Measurements from ENCODE around the gene ATAD3A. TPM values are rescaled to one million over a fixed set of nuclear protein-coding genes. Genes with fewer than 3 reads are reported as not detected.

The ATAD3A gene
- polyA plus RNA-seq, 1 of the 3 experiments (the other 2 are of a cell fraction): 40.2 TPM

GRCh38 chr1:1548591-1548990 is 36.6 kb downstream of the ATAD3A start:
- no peaks in the 10 kb centered on the region for H3F3A ChIP-seq (replicated peaks; ENCODE audit: insufficient read depth)
- no peak overlapping the region for H2AFZ ChIP-seq (ENCODE audit: low read depth)
- H3K79me2 ChIP-seq (ENCODE audit: insufficient read depth): peaks cover 50% of the 10 kb centered on the region
- H3K36me3 ChIP-seq (replicated peaks in 1 of 2; ENCODE audit: control insufficient read depth in 1 of 2, insufficient read depth in 2 of 2, low read length in 1 of 2): peaks cover 0 to 13% of the 10 kb centered on the region in 2 experiments
- H3K9me3 ChIP-seq: no peaks in the 10 kb centered on the region
- ChIA-PET CTCF (no interaction called here), POLR2A (interaction anchor here (0.6 kb wide), 1 partner anchor 22 kb away, joined by 5 read pairs; no protein-coding TSS in a partner anchor)
- H3K4me2 ChIP-seq: no peak overlapping the region
- no peaks in the 10 kb centered on the region for H3K9me2 ChIP-seq
- no peak for DNase-seq
- no peak overlapping the region for H3K4me3 ChIP-seq (ENCODE audit: low read depth in 2 of 2, low read length in 1 of 2)
- no peak for TF ChIP-seq CHD2 (IDR thresholded peaks at IDR 0.05; ENCODE audit: low read length, partially characterized antibody)
- TF ChIP-seq EP300 (IDR thresholded peaks at IDR 0.05; ENCODE audit: borderline replicate concordance in 1 of 2, low read depth in 1 of 2, low read length in 1 of 2): no peak
- H3K27ac ChIP-seq (ENCODE audit: low read depth in 2 of 2, low read length in 1 of 2): no peak overlapping the region
- WGBS (ENCODE audit: low lambda C conversion rate): 83% methylated on average over 6 of the region's 14 CpGs
- no peak overlapping the region for H3K9ac ChIP-seq
- peaks cover 11% of the 10 kb centered on the region; the same call in 1 of the 2 replicates for H4K20me1 ChIP-seq (ENCODE audit: insufficient read depth)
- H3K27me3 ChIP-seq (ENCODE audit: insufficient read depth): no peaks in the 10 kb centered on the region
- peaks cover 0 to 13% of the 10 kb centered on the region in 2 experiments; a peak in 1 of 4 replicates for H3K4me1 ChIP-seq (ENCODE audit: control insufficient read depth in 1 of 2, insufficient read depth in 2 of 2, low read depth in 1 of 2, low read length in 1 of 2)

DNA sequence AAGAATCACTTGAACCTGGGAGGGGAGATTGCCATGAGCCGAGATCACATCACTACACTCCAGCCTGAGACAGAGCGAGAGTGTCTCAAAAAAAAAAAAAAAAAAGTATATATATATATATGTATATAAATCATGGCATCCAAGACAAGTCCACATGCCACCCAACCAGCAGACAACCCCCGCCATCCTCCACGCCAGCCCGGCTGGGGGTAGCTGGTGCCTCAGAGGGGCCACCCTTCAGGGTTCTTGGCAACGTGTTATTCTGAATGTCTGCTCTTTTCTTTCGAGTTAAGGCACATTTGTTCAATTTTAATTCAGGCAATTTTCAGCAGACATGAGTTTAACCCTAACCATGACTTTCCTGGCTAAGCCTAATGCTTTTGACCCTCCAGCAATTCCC is 38.1 kb downstream of the ATAD3A start:
- CTCF ChIA-PET: no interaction called here
- Histone ChIP-seq H3F3A (replicated peaks; ENCODE audit: insufficient read depth) (no peaks in the 10 kb centered on the region), H3K4me3 (ENCODE audit: low read depth in 2 of 2, low read length in 1 of 2) (no peak overlapping the region), H3K4me1 (ENCODE audit: control insufficient read depth in 1 of 2, insufficient read depth in 2 of 2, low read depth in 1 of 2, low read length in 1 of 2) (peaks cover 0 to 13% of the 10 kb centered on the region in 2 experiments; a peak in 1 of 4 replicates), H2AFZ (ENCODE audit: low read depth) (no peak overlapping the region), H3K36me3 (replicated peaks in 1 of 2; ENCODE audit: control insufficient read depth in 1 of 2, insufficient read depth in 2 of 2, low read length in 1 of 2) (peaks cover 0 to 6% of the 10 kb centered on the region in 2 experiments), H3K9me3 (no peaks in the 10 kb centered on the region), H3K9ac (no peak overlapping the region), H3K4me2 (no peak overlapping the region), H3K79me2 (ENCODE audit: insufficient read depth) (peaks cover 65% of the 10 kb centered on the region), H3K9me2 (no peaks in the 10 kb centered on the region), H4K20me1 (ENCODE audit: insufficient read depth) (peaks cover 11% of the 10 kb centered on the region; the same call in 1 of the 2 replicates), H3K27me3 (ENCODE audit: insufficient read depth) (no peaks in the 10 kb centered on the region), H3K27ac (ENCODE audit: low read depth in 2 of 2, low read length in 1 of 2) (no peak overlapping the region)
- DNase-seq: no peak
- WGBS (ENCODE audit: low lambda C conversion rate): 85% methylated on average over 7 of the region's 7 CpGs
- POLR2A ChIA-PET: no interaction called here
- TF ChIP-seq, protein P1, sequence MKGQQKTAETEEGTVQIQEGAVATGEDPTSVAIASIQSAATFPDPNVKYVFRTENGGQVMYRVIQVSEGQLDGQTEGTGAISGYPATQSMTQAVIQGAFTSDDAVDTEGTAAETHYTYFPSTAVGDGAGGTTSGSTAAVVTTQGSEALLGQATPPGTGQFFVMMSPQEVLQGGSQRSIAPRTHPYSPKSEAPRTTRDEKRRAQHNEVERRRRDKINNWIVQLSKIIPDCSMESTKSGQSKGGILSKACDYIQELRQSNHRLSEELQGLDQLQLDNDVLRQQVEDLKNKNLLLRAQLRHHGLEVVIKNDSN (IDR thresholded peaks at IDR 0.05; ENCODE audit: borderline replicate concordance, low read depth): no peak
- TF ChIP-seq GABPA (IDR thresholded peaks at IDR 0.05; ENCODE audit: low read depth): no peak
- no peak for TF ChIP-seq TEAD4 (IDR thresholded peaks at IDR 0.05; ENCODE audit: borderline replicate concordance, insufficient read depth)
- no peak for TF ChIP-seq SIN3A (IDR thresholded peaks at IDR 0.05; ENCODE audit: borderline replicate concordance, low read depth, low read length)
- TF ChIP-seq, protein P2, sequence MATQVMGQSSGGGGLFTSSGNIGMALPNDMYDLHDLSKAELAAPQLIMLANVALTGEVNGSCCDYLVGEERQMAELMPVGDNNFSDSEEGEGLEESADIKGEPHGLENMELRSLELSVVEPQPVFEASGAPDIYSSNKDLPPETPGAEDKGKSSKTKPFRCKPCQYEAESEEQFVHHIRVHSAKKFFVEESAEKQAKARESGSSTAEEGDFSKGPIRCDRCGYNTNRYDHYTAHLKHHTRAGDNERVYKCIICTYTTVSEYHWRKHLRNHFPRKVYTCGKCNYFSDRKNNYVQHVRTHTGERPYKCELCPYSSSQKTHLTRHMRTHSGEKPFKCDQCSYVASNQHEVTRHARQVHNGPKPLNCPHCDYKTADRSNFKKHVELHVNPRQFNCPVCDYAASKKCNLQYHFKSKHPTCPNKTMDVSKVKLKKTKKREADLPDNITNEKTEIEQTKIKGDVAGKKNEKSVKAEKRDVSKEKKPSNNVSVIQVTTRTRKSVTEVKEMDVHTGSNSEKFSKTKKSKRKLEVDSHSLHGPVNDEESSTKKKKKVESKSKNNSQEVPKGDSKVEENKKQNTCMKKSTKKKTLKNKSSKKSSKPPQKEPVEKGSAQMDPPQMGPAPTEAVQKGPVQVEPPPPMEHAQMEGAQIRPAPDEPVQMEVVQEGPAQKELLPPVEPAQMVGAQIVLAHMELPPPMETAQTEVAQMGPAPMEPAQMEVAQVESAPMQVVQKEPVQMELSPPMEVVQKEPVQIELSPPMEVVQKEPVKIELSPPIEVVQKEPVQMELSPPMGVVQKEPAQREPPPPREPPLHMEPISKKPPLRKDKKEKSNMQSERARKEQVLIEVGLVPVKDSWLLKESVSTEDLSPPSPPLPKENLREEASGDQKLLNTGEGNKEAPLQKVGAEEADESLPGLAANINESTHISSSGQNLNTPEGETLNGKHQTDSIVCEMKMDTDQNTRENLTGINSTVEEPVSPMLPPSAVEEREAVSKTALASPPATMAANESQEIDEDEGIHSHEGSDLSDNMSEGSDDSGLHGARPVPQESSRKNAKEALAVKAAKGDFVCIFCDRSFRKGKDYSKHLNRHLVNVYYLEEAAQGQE (IDR thresholded peaks at IDR 0.05; ENCODE audit: low read depth, low read length): no peak
- no peak for TF ChIP-seq CHD2 (IDR thresholded peaks at IDR 0.05; ENCODE audit: low read length, partially characterized antibody)
- TF ChIP-seq FOXM1 (IDR thresholded peaks at IDR 0.05; ENCODE audit: low read depth): no peak
- no peak for TF ChIP-seq POLR2AphosphoS5 (IDR thresholded peaks at IDR 0.05; ENCODE audit: low read depth, low read length)
- no peak for TF ChIP-seq NRF1 (IDR thresholded peaks at IDR 0.05; ENCODE audit: low read depth, low read length)
- no peak for TF ChIP-seq FOSL2 (IDR thresholded peaks at IDR 0.05; ENCODE audit: borderline replicate concordance, low read depth)
- TF ChIP-seq, protein P3, sequence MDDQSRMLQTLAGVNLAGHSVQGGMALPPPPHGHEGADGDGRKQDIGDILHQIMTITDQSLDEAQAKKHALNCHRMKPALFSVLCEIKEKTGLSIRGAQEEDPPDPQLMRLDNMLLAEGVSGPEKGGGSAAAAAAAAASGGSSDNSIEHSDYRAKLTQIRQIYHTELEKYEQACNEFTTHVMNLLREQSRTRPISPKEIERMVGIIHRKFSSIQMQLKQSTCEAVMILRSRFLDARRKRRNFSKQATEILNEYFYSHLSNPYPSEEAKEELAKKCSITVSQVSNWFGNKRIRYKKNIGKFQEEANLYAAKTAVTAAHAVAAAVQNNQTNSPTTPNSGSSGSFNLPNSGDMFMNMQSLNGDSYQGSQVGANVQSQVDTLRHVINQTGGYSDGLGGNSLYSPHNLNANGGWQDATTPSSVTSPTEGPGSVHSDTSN (IDR thresholded peaks at IDR 0.05): no peak
- TF ChIP-seq JUND (IDR thresholded peaks at IDR 0.05): no peak
- no peak for TF ChIP-seq MEF2A (IDR thresholded peaks at IDR 0.05; ENCODE audit: borderline replicate concordance, low read depth)
- no peak for TF ChIP-seq YY1 (IDR thresholded peaks at IDR 0.05; ENCODE audit: low read depth)
- no peak for TF ChIP-seq CTCF (IDR thresholded peaks at IDR 0.05)
- TF ChIP-seq ZBTB33 (IDR thresholded peaks at IDR 0.05; ENCODE audit: borderline replicate concordance, low read depth): no peak
- no peak for TF ChIP-seq GATA2 (CRISPR knock-in tag; IDR thresholded peaks at IDR 0.05)
- TF ChIP-seq MXI1 (IDR thresholded peaks at IDR 0.05; ENCODE audit: low read depth, low read length): no peak
